Activated CD8-positive, alpha-beta memory T cell treated with anti-CD3 and anti-CD28 coated beads, Interleukin-2, amount 10 ng/mL, durations not matched to agents 7 days and 5 days (primary cell): ENCODE results near the gene INHA. TPM values are rescaled to one million over a fixed set of nuclear protein-coding genes. Genes with fewer than 3 reads are reported as not detected.

Experiments
- ATAC-seq: fragments of 150-1000 bp; cut with Tn5 transposase; one replicate; pipeline ENCODE4 v1.10.0; 2021; ENCODE audit warnings: moderate library complexity
- CTCF ChIA-PET: fragments of 350-600 bp; sonication (Branson Sonifier 250); formaldehyde crosslinking; loops from one replicate; lab custom pipeline; 2021; ENCODE audit warnings: antibody characterized with exemption; lab: Charles Lee
- DNase-seq: peaks from one replicate; pipeline ENCODE4 v3.0.0-alpha.2; 2020
- H3K27ac Mint-ChIP-seq: one replicate; pipeline ENCODE4 v1.8.0; 2021; ENCODE audit warnings: mild to moderate bottlenecking, mixed read lengths
- H3K27me3 Mint-ChIP-seq: one replicate; pipeline ENCODE4 v1.8.0; 2021; ENCODE audit warnings: mixed read lengths
- H3K36me3 Mint-ChIP-seq: one replicate; pipeline ENCODE4 v1.8.0; 2021; ENCODE audit warnings: mild to moderate bottlenecking, mixed read lengths
- H3K4me1 Mint-ChIP-seq: one replicate; pipeline ENCODE4 v1.8.0; 2021; ENCODE audit warnings: mixed read lengths
- H3K4me3 Mint-ChIP-seq: one replicate; pipeline ENCODE4 v1.8.0; 2021; ENCODE audit warnings: mild to moderate bottlenecking, moderate library complexity, mixed read lengths
- H3K9me3 Mint-ChIP-seq: one replicate; pipeline ENCODE4 v1.8.0; 2022; ENCODE audit warnings: low read depth, mixed read lengths
- total RNA-seq, 2 experiments: library from RNA; stranded (reverse); gene quantifications; one replicate each; pipeline ENCODE4 v1.2.3, GENCODE V29; 2021

Gene INHA
- total RNA-seq = not detected

- no peak within 1 kb of the TSS for H3K4me3 Mint-ChIP-seq
- H3K27me3 Mint-ChIP-seq = peaks cover 36% of the 10 kb centered on the region
- ATAC-seq (no peak), DNase-seq (no peak)
- H3K27ac Mint-ChIP-seq = no peak within 1 kb of the TSS
- no peaks in the 10 kb centered on the region for H3K9me3 Mint-ChIP-seq
- CTCF ChIA-PET = interaction anchor here (1.7 kb wide), 1 partner anchor 12 kb away, joined by 6 read pairs; no protein-coding TSS in a partner anchor
- no peaks in the 10 kb centered on the region for H3K4me1 Mint-ChIP-seq
- no peaks in the 10 kb centered on the region for H3K36me3 Mint-ChIP-seq
Measured at GRCh38 chr2:219572237-219573001, at the start of gene INHA. INHA (plus strand) TSS chr2:219572310; CDS start chr2:219572375, 65 bp downstream.

DNA sequence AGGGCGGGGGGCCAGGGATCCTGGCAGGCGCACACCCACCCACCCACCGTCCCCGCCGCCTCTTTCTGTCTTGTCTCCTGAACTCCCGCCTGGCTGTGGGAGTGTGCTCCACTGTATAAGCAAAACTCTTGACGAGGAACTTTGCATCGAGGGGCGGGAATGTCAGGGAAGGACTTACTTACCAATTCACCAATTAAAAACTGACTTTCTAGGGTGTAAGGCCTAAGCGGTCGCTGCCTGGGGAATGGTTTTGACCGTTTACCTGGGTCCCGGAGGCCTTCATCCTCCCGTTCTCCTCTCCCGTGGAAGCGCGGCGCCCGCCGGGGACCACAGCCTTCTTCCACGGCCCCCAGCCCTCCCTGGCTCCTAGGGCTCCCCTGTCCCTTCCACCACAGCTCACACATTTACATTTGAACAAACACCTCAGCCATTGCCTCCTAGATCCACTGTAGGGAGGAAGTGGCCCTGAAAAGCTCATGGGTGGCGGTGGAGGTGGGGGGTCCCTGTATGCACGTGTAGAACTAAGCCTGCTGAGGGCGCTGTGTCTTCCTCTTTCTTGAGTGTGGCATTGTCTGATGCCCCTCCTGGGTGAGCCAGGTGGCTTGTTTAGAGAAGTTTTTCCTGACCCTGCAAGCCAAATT, 49.0 kb upstream of the INHA start:
- CTCF ChIA-PET = interaction anchor here (1.2 to 2.3 kb wide), 5 partner anchors 18 to 121 kb away, joined by 4 to 12 read pairs (median 5); no protein-coding TSS in a partner anchor
- no peaks in the 10 kb centered on the region for H3K36me3 Mint-ChIP-seq
- H3K27ac Mint-ChIP-seq = no peak overlapping the region
- no peak for ATAC-seq
- peaks cover 79% of the 10 kb centered on the region for H3K27me3 Mint-ChIP-seq
- DNase-seq = no peak
- H3K4me3 Mint-ChIP-seq = no peak overlapping the region
- H3K4me1 Mint-ChIP-seq = peaks cover 4% of the 10 kb centered on the region
- H3K9me3 Mint-ChIP-seq = no peaks in the 10 kb centered on the region

GRCh38 chr2:219524817-219525216, 47.3 kb upstream of the INHA start:
- DNase-seq (no peak), ATAC-seq (no peak)
- Mint-ChIP-seq H3K36me3 (no peaks in the 10 kb centered on the region), H3K9me3 (no peaks in the 10 kb centered on the region), H3K4me3 (no peak overlapping the region), H3K27ac (no peak overlapping the region), H3K4me1 (peaks cover 4% of the 10 kb centered on the region), H3K27me3 (peaks cover 84% of the 10 kb centered on the region)
- CTCF ChIA-PET = interaction anchor here (0.7 to 9.0 kb wide), 5 partner anchors 15 to 95 kb away, joined by 3 to 85 read pairs (median 5); partner anchors contain the start of genes CHPF and TMEM198

- CTCF ChIA-PET = interaction anchor here (1.1 to 9.6 kb wide), 6 partner anchors 15 to 63 kb away, joined by 3 to 149 read pairs (median 6); partner anchors contain the start of genes CHPF, GMPPA and TMEM198
- H3K27me3 Mint-ChIP-seq = peaks cover 85% of the 10 kb centered on the region
Measured at GRCh38 chr2:219525533-219526232, 46.4 kb upstream of the INHA start.

GRCh38 chr2:219526320-219527075, 45.6 kb upstream of the INHA start:
- Mint-ChIP-seq H3K27me3 (peaks cover 79% of the 10 kb centered on the region), H3K36me3 (no peaks in the 10 kb centered on the region), H3K9me3 (no peaks in the 10 kb centered on the region), H3K4me1 (peaks cover 4% of the 10 kb centered on the region), H3K27ac (no peak overlapping the region), H3K4me3 (no peak overlapping the region)
- DNase-seq (no peak), ATAC-seq (no peak)
- CTCF ChIA-PET = interaction anchor here (1.1 to 9.6 kb wide), 8 partner anchors 11 to 125 kb away, joined by 3 to 149 read pairs (median 11); partner anchors contain the start of genes ASIC4, CHPF, GMPPA and TMEM198

More at GRCh38 chr2:219525533-219526232, 46.4 kb upstream of the INHA start:
- Mint-ChIP-seq H3K4me1 (peaks cover 4% of the 10 kb centered on the region), H3K36me3 (no peaks in the 10 kb centered on the region), H3K4me3 (no peak overlapping the region), H3K9me3 (no peaks in the 10 kb centered on the region), H3K27ac (no peak overlapping the region)
- DNase-seq = no peak
- no peak for ATAC-seq

DNA sequence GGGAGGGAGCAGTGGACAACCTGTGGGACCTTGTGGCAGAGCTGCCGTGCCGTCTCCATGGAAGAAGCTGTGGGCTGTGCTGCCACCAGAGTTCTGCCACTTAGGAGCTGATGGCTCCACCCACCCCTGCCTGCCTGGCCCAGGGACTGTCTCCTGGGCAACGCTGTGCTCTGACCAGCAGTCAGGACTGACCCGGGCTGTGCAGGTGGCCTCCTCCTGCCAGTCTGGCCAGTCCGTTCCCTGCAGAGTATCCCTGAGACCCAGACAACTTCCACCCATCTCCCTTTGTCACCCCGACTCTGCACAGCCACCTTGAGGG, 45.1 kb upstream of the INHA start:
- peaks cover 1% of the 10 kb centered on the region for H3K4me1 Mint-ChIP-seq
- H3K9me3 Mint-ChIP-seq = no peaks in the 10 kb centered on the region
- DNase-seq = no peak
- no peak overlapping the region for H3K27ac Mint-ChIP-seq
- no peaks in the 10 kb centered on the region for H3K36me3 Mint-ChIP-seq
- no peak for ATAC-seq
- CTCF ChIA-PET = interaction anchor here (1.3 to 9.6 kb wide), 11 partner anchors 9 to 126 kb away, joined by 3 to 149 read pairs (median 8); partner anchors contain the start of genes ASIC4, CHPF, GMPPA and TMEM198
- no peak overlapping the region for H3K4me3 Mint-ChIP-seq
- H3K27me3 Mint-ChIP-seq = peaks cover 74% of the 10 kb centered on the region

DNA sequence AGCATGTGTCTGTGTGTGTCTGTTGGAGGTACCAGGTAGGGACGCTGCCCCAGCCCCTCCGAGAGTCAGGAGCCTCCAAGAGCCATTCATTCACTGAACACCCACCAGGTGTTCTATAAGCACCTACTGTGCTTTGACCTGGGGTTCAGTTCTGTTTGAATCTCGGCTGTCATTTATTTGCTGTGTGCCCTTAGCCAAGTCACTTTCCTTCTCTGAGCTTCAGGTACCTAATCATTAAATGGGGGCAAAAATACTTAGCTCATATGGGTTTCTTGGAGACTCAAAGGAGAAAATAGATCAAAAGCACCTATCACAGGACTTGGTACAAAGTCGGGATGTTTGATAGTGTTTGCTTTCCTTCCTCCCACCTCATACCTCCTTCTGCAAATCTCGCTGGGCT, 44.6 kb upstream of the INHA start:
- Mint-ChIP-seq H3K27ac (no peak overlapping the region), H3K4me1 (no peaks in the 10 kb centered on the region), H3K4me3 (no peak overlapping the region), H3K27me3 (peaks cover 72% of the 10 kb centered on the region), H3K9me3 (no peaks in the 10 kb centered on the region), H3K36me3 (no peaks in the 10 kb centered on the region)
- CTCF ChIA-PET = interaction anchor here (0.8 to 9.6 kb wide), 14 partner anchors 9 to 126 kb away, joined by 3 to 149 read pairs (median 4); partner anchors contain the start of genes ASIC4, CHPF, GMPPA and TMEM198
- DNase-seq (no peak), ATAC-seq (no peak)

DNA sequence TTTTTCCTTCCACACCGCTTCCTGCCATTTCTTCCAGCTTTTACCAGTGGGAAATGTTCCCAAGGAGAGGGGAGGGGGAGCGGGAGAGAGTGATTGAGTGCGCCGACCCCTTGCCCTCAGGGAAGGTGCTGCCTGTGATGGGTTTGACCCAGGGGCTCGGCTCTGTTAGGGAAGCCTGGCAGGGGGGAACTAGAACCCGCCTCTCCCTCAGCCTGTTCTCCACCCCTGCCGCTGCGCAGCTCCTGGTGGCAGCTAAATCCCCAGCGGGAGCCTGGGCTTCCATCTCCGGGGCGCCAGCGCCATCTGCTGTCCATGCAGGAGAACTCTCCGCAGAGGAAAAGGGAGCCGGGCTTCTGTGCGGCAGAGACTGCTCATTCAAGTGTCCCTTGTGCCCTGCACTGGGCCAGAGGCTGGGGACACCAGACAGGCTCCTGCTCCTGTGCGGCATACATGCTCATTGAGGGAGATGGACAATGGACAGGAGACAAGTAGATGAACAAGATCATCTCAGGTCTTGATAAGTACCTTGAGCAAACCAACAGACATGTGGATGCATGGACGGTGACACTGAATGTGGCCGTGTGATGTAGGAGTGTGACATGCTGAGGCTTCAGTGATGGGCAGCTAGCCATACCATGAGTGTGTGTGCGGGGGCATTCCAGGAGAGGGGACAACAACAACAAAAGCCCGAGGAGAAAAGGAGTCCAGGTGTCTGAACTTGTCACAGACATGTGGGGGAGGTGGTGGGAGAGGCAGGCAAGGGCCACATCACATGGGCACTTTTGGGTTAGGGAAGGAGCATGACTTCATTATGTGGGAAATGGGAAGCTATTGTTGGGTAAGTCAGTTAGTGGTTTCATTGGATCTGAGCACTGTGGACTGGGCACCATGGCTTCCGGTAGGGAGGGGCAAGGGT, 41.8 kb upstream of the INHA start:
- CTCF ChIA-PET = interaction anchor here (0.6 to 9.6 kb wide), 36 partner anchors 9 to 375 kb away, joined by 3 to 149 read pairs (median 6); partner anchors contain the start of genes ASIC4, CHPF, DNPEP and GMPPA
- ATAC-seq (peak; percentile 91), DNase-seq (peak; percentile 86)
- no peaks in the 10 kb centered on the region for H3K4me1 Mint-ChIP-seq
- no peaks in the 10 kb centered on the region for H3K36me3 Mint-ChIP-seq
- H3K27ac Mint-ChIP-seq = no peak overlapping the region
- H3K4me3 Mint-ChIP-seq = no peak overlapping the region
- no peaks in the 10 kb centered on the region for H3K9me3 Mint-ChIP-seq
- H3K27me3 Mint-ChIP-seq = peaks cover 46% of the 10 kb centered on the region

DNA sequence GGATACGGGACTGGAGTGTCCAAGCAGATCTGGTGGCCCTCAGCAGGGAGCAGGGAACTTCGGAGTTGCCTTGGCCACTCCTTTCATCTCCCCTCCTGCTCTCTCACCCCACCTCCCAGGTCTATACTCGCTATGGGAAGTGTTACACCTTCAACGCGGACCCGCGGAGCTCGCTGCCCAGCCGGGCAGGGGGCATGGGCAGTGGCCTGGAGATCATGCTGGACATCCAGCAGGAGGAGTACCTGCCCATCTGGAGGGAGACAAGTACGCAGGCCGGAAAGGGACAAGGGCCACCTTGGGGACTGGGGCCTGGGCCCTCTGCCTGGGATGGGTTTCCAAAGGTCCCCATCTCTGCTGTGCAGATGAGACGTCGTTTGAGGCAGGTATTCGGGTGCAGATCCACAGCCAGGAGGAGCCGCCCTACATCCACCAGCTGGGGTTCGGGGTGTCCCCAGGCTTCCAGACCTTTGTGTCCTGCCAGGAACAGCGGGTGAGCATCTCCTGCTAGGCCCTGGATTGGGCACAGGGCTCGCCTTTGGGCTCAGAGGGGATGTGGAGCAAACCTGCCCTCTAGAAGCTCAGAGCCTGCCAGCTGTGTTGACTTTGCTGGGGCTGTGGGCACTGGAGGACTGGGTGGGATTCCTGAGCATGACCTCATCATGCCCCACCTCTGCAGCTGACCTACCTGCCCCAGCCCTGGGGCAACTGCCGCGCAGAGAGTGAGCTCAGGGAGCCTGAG, 40.3 kb upstream of the INHA start:
- H3K4me3 Mint-ChIP-seq = no peak overlapping the region
- ATAC-seq = no peak
- H3K4me1 Mint-ChIP-seq = no peaks in the 10 kb centered on the region
- H3K9me3 Mint-ChIP-seq = no peaks in the 10 kb centered on the region
- CTCF ChIA-PET = interaction anchor here (1.1 to 9.6 kb wide), 9 partner anchors 11 to 131 kb away, joined by 3 to 149 read pairs (median 23); partner anchors contain the start of genes CHPF, GMPPA and TMEM198
- no peak for DNase-seq
- H3K27me3 Mint-ChIP-seq = peaks cover 32% of the 10 kb centered on the region
- no peaks in the 10 kb centered on the region for H3K36me3 Mint-ChIP-seq
- H3K27ac Mint-ChIP-seq = no peak overlapping the region

DNA sequence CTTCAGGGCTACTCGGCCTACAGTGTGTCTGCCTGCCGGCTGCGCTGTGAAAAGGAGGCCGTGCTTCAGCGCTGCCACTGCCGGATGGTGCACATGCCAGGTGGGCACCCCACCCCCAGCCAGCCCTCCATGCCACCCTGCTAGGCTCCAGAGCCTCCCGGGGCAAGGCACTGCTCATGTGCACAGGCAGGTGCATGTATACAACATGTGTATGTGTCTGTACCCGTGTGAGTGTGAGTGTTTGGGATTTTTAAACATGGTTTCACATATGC, 39.8 kb upstream of the INHA start:
- ATAC-seq (no peak), DNase-seq (no peak)
- Mint-ChIP-seq H3K9me3 (no peaks in the 10 kb centered on the region), H3K27me3 (peaks cover 28% of the 10 kb centered on the region), H3K27ac (no peak overlapping the region), H3K36me3 (no peaks in the 10 kb centered on the region), H3K4me3 (no peak overlapping the region), H3K4me1 (no peaks in the 10 kb centered on the region)
- CTCF ChIA-PET = interaction anchor here (4.4 to 9.6 kb wide), 4 partner anchors 10 to 131 kb away, joined by 23 to 149 read pairs (median 98); partner anchors contain the start of genes CHPF, GMPPA and TMEM198

DNA sequence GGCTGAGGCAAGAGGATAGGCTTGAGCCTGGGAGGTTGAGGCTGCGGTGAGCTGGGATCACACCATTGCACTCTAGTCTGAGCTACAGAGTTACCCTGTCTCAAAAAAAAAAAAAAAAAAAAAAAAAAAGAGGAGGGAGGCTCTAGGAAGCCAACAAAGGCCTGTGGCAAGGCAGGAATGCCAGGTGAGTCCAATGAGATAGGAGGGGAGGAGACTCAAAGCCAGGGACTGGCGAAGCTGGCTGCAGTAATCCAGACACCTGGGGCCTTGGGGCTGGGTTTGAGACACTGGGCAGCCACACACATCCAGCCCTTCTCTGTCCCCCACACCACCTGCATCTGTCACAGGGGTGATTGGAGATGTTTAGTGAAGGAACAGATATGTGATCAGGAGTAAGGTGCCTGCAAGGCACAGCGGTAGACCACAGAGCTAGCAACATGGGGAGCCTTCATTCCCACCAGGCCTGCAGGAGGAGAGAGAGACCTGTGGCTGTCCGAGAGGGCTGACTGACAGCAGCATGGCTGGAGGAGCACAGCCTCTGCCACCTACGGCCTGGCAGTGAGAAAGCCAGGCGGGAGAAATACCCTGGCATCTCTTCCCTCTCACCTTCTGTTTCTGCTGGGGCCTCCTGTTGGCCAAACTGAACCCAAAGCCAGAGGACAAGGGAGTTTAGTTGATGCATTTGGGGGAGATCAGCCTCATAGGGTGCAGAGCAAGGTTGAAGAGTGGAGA, 38.0 kb upstream of the INHA start:
- Mint-ChIP-seq H3K27me3 (peaks cover 18% of the 10 kb centered on the region), H3K36me3 (peaks cover 2% of the 10 kb centered on the region), H3K4me3 (no peak overlapping the region), H3K27ac (no peak overlapping the region), H3K4me1 (no peaks in the 10 kb centered on the region), H3K9me3 (no peaks in the 10 kb centered on the region)
- DNase-seq = no peak
- CTCF ChIA-PET = interaction anchor here (0.7 to 9.6 kb wide), 3 partner anchors 8 to 519 kb away, joined by 3 to 149 read pairs (median 85); partner anchors contain the start of genes CHPF, GMPPA and TMEM198
- no peak for ATAC-seq
